Parathyroid adenoma (tissue), 2 donors: Measurements from ENCODE around the gene RBM25.

Source experiments
- H2AFZ ChIP-seq: fragments of 300-600 bp; sonication (generic); one replicate; pipeline ENCODE4 v1.7.0; 2017; ENCODE audit warnings: antibody characterized with exemption, mild to moderate bottlenecking
- H3K27ac ChIP-seq: fragments of 300-600 bp; sonication (generic); one replicate; pipeline ENCODE4 v1.7.0; 2017
- H3K27me3 ChIP-seq: fragments of 300-600 bp; sonication (generic); one replicate; pipeline ENCODE4 v1.7.0; 2017; ENCODE audit warnings: low read length; ENCODE audit not compliant: control insufficient read depth, insufficient read depth
- H3K36me3 ChIP-seq: fragments of 300-600 bp; sonication (generic); one replicate; pipeline ENCODE4 v1.7.0; 2017; ENCODE audit warnings: low read length; ENCODE audit not compliant: control insufficient read depth, insufficient read depth
- H3K4me1 ChIP-seq: fragments of 300-600 bp; sonication (generic); one replicate; pipeline ENCODE4 v1.7.0; 2017; ENCODE audit warnings: control low read depth
- H3K4me2 ChIP-seq: fragments of 300-600 bp; sonication (generic); one replicate; pipeline ENCODE4 v1.7.0; 2017; ENCODE audit warnings: low read length
- H3K4me3 ChIP-seq: fragments of 300-600 bp; sonication (generic); one replicate; pipeline ENCODE4 v1.7.0; 2017; ENCODE audit warnings: low read depth, low read length
- H3K79me2 ChIP-seq: fragments of 300-600 bp; sonication (generic); one replicate; pipeline ENCODE4 v1.7.0; 2017; ENCODE audit warnings: control low read depth
- H3K9ac ChIP-seq: fragments of 300-600 bp; sonication (generic); one replicate; pipeline ENCODE4 v1.7.0; 2017; ENCODE audit warnings: mild to moderate bottlenecking
- H3K9me3 ChIP-seq: fragments of 300-600 bp; sonication (generic); one replicate; pipeline ENCODE4 v1.7.0; 2017; ENCODE audit warnings: low read length; ENCODE audit not compliant: control insufficient read depth
- CTCF ChIP-seq: fragments of 300-600 bp; sonication (generic); IDR thresholded peaks from one replicate; pipeline ENCODE4 v1.7.0; 2017; ENCODE audit warnings: antibody characterized with exemption, mild to moderate bottlenecking
- donor health status: primary hyperparathyroidism.

Gene RBM25

GRCh38 chr14:73136387-73137225 lies 78.3 kb downstream of the RBM25 start, which contains the start of gene PSEN1:
Gene PSEN1, plus strand, starts transcription at chr14:73136507. Its CDS starts 11,513 bp downstream, at chr14:73148020.
- H2AFZ ChIP-seq = peak within 1 kb of the TSS; percentile 94
- H3K4me3 ChIP-seq = peak within 1 kb of the TSS; percentile 94
- H3K4me2 ChIP-seq = peak within 1 kb of the TSS; percentile 98
- H3K27ac ChIP-seq = peak within 1 kb of the TSS; percentile 77
- H3K9me3 ChIP-seq = no peaks in the 10 kb centered on the region
- peak within 1 kb of the TSS; percentile 54 for H3K9ac ChIP-seq
- H3K36me3 ChIP-seq = no peaks in the 10 kb centered on the region
- no peaks in the 10 kb centered on the region for H3K4me1 ChIP-seq
- H3K27me3 ChIP-seq = no peaks in the 10 kb centered on the region
- peaks cover 30% of the 10 kb centered on the region for H3K79me2 ChIP-seq
- TF ChIP-seq CTCF = no peak

DNA sequence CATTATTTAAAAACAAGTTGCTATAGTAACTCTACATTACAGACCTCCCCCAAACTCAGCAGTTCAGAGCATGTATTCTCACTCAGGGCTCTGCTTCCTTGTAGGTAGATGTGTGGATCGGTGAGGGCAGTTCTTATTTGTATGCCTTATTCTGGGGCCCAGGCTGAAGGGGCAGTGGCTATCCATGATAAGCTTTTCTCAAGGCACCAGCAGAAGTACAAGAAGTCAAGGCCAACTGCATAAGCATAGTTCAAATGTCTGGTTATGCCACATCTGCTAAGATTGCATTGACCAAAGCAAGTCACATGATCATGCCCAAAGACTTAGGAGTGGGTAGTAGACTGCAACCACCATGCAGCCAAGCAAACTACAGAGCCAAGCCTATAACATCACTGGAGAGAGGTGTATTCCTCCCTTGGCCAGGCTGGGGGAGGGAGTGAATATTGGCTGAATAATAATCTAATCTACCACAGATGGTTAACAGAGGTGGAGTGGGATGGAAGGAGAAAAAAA lies 82.5 kb downstream of the RBM25 start:
- Histone ChIP-seq H2AFZ (no peak overlapping the region), H3K4me2 (no peak overlapping the region), H3K4me1 (no peaks in the 10 kb centered on the region), H3K9me3 (no peaks in the 10 kb centered on the region), H3K36me3 (no peaks in the 10 kb centered on the region), H3K27me3 (no peaks in the 10 kb centered on the region), H3K4me3 (no peak overlapping the region), H3K9ac (no peak overlapping the region), H3K27ac (no peak overlapping the region), H3K79me2 (peaks cover 41% of the 10 kb centered on the region)
- no peak for TF ChIP-seq CTCF

- Histone ChIP-seq H3K9ac (no peak overlapping the region), H3K27me3 (no peaks in the 10 kb centered on the region), H3K4me3 (no peak overlapping the region), H3K4me2 (no peak overlapping the region), H3K36me3 (no peaks in the 10 kb centered on the region), H3K9me3 (no peaks in the 10 kb centered on the region), H3K79me2 (peaks cover 38% of the 10 kb centered on the region), H2AFZ (no peak overlapping the region), H3K27ac (no peak overlapping the region), H3K4me1 (no peaks in the 10 kb centered on the region)
- TF ChIP-seq CTCF = no peak
These were observed 83.9 kb downstream of the RBM25 start for GRCh38 chr14:73142216-73142615.

DNA sequence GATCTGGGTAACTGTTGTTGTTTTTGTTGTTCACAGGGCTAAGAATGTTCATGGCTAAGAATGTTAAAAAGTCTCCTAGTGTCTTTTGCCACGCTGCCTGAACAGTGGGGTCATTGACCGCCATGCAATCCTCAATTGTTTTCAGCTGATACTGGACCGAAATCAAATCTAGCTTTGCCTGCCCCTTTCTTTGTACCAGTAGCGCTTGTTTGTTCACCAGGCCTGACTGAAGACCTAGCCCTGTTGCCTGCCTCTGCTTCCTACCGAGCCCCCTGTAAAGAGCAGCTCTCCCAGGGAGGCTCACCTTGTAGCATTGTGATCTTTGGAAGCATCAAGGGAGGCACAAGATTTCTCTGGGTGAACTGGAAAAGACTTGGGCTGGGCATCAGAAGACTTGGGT lies 84.7 kb downstream of the RBM25 start:
- H3K4me3 ChIP-seq = no peak overlapping the region
- no peaks in the 10 kb centered on the region for H3K9me3 ChIP-seq
- H3K36me3 ChIP-seq = no peaks in the 10 kb centered on the region
- no peak overlapping the region for H2AFZ ChIP-seq
- no peaks in the 10 kb centered on the region for H3K4me1 ChIP-seq
- H3K27ac ChIP-seq = no peak overlapping the region
- no peak overlapping the region for H3K9ac ChIP-seq
- no peak for TF ChIP-seq CTCF
- peaks cover 32% of the 10 kb centered on the region for H3K79me2 ChIP-seq
- H3K4me2 ChIP-seq = no peak overlapping the region
- H3K27me3 ChIP-seq = no peaks in the 10 kb centered on the region

- Histone ChIP-seq H3K27ac (no peak overlapping the region), H3K4me1 (no peaks in the 10 kb centered on the region), H3K27me3 (no peaks in the 10 kb centered on the region), H3K36me3 (no peaks in the 10 kb centered on the region), H3K4me2 (no peak overlapping the region), H3K9me3 (no peaks in the 10 kb centered on the region), H3K79me2 (peaks cover 28% of the 10 kb centered on the region), H3K4me3 (no peak overlapping the region), H3K9ac (no peak overlapping the region), H2AFZ (no peak overlapping the region)
- no peak for TF ChIP-seq CTCF
These were observed 85.3 kb downstream of the RBM25 start for GRCh38 chr14:73143617-73144016.
